H9 (cell line): Measurements from ENCODE around the gene CLSTN3. TPM values are rescaled to one million over a fixed set of nuclear protein-coding genes. Genes with fewer than 3 reads are reported as not detected.

Experiments used
- DNase-seq: peaks from one replicate; pipeline ENCODE4 v3.0.0-alpha.2; 2017
- H2AFZ ChIP-seq: one replicate; pipeline ENCODE4 v1.6.1; 2013; ENCODE audit warnings: mild to moderate bottlenecking, low read length, control low read depth, moderate library complexity
- H2AK5ac ChIP-seq: 2 replicates; pipeline ENCODE4 v1.6.1; 2013; ENCODE audit warnings: low read length, control low read depth, mixed read lengths; ENCODE audit not compliant: insufficient read length
- H2BK120ac ChIP-seq: one replicate; pipeline ENCODE4 v1.6.1; 2013; ENCODE audit warnings: low read depth, mild to moderate bottlenecking, low read length, control low read depth, inconsistent platforms; ENCODE audit not compliant: poor library complexity, severe bottlenecking
- H2BK12ac ChIP-seq: 2 replicates; pipeline ENCODE4 v1.6.1; 2013; ENCODE audit warnings: low read length, control low read depth, mixed read lengths, low read depth; ENCODE audit not compliant: insufficient read length
- H2BK15ac ChIP-seq: 2 replicates; pipeline ENCODE4 v1.6.1; 2013; ENCODE audit warnings: low read depth, low read length, control low read depth
- H2BK20ac ChIP-seq: one replicate; pipeline ENCODE4 v1.6.1; 2013; ENCODE audit warnings: low read depth, mild to moderate bottlenecking, low read length, control low read depth, inconsistent platforms; ENCODE audit not compliant: poor library complexity, severe bottlenecking
- H2BK5ac ChIP-seq: 2 replicates; pipeline ENCODE4 v1.6.1; 2013; ENCODE audit warnings: low read length, control low read depth, mixed read lengths; ENCODE audit not compliant: insufficient read length
- H3K14ac ChIP-seq: 2 replicates; pipeline ENCODE4 v1.6.1; 2013; ENCODE audit warnings: low read length, control low read depth; ENCODE audit not compliant: insufficient read depth
- H3K18ac ChIP-seq: 2 replicates; pipeline ENCODE4 v1.6.1; 2013; ENCODE audit warnings: low read depth, mild to moderate bottlenecking, mixed read lengths, low read length, control low read depth; ENCODE audit not compliant: insufficient read length
- H3K23ac ChIP-seq: 2 replicates; pipeline ENCODE4 v1.6.1; 2013; ENCODE audit warnings: low read length, control low read depth, mixed read lengths, low read depth; ENCODE audit not compliant: insufficient read length
- H3K23me2 ChIP-seq: 2 replicates; pipeline ENCODE4 v1.6.1; 2013; ENCODE audit warnings: low read depth, mild to moderate bottlenecking, mixed read lengths, low read length, control low read depth; ENCODE audit not compliant: insufficient read length, poor library complexity, severe bottlenecking
- H3K27ac ChIP-seq: 2 replicates; pipeline ENCODE4 v1.5.1; 2013; ENCODE audit warnings: low read length, control low read depth, mixed read lengths, low read depth; ENCODE audit not compliant: insufficient read length
- H3K27me3 ChIP-seq: 2 replicates; pipeline ENCODE4 v1.6.1; 2013; ENCODE audit warnings: low read length, control low read depth, inconsistent platforms; ENCODE audit not compliant: insufficient read depth
- H3K4ac ChIP-seq: 2 replicates; pipeline ENCODE4 v1.6.1; 2013; ENCODE audit warnings: low read depth, mild to moderate bottlenecking, control low read depth, inconsistent platforms, low read length, moderate library complexity
- H3K4me1 ChIP-seq: 2 replicates; pipeline ENCODE4 v1.6.1; 2013; ENCODE audit warnings: low read length, control low read depth, inconsistent platforms; ENCODE audit not compliant: insufficient read depth
- H3K4me2 ChIP-seq: 2 replicates; pipeline ENCODE4 v1.6.1; 2013; ENCODE audit warnings: low read length, control low read depth, mixed read lengths; ENCODE audit not compliant: insufficient read length, insufficient read depth
- H3K56ac ChIP-seq: 2 replicates; pipeline ENCODE4 v1.6.1; 2013; ENCODE audit warnings: low read depth, mild to moderate bottlenecking, mixed read lengths, low read length, control low read depth; ENCODE audit not compliant: insufficient read length
- H3K79me1 ChIP-seq: 2 replicates; pipeline ENCODE4 v1.6.1; 2013; ENCODE audit warnings: low read depth, mild to moderate bottlenecking, moderate library complexity, low read length, control low read depth, inconsistent platforms; ENCODE audit not compliant: insufficient read depth, poor library complexity, severe bottlenecking
- H3K79me2 ChIP-seq: 2 replicates; pipeline ENCODE4 v1.6.1; 2013; ENCODE audit warnings: low read length, control low read depth, inconsistent platforms; ENCODE audit not compliant: insufficient read depth
- H3K9ac ChIP-seq: 2 replicates; pipeline ENCODE4 v1.6.1; 2013; ENCODE audit warnings: low read length, control low read depth, mixed read lengths; ENCODE audit not compliant: insufficient read length; ENCODE audit errors: extremely low read depth
- H3K9me3 ChIP-seq: one replicate; pipeline ENCODE4 v1.6.1; 2013; ENCODE audit warnings: low read depth, low read length, inconsistent platforms; ENCODE audit not compliant: control insufficient read depth
- H3T11ph ChIP-seq: one replicate; pipeline ENCODE4 v1.6.1; 2013; ENCODE audit warnings: mild to moderate bottlenecking, low read length, control low read depth, inconsistent platforms
- H4K20me1 ChIP-seq: one replicate; pipeline ENCODE4 v1.6.1; 2013; ENCODE audit not compliant: control insufficient read depth, insufficient read length, insufficient read depth
- H4K5ac ChIP-seq: 2 replicates; pipeline ENCODE4 v1.6.1; 2013; ENCODE audit warnings: low read depth, mild to moderate bottlenecking, mixed read lengths, low read length, control low read depth; ENCODE audit not compliant: insufficient read length
- H4K8ac ChIP-seq: replicated peaks from 2 replicates; pipeline ENCODE4 v1.6.1; 2013; ENCODE audit warnings: low read length, control low read depth, mixed read lengths, low read depth; ENCODE audit not compliant: insufficient read length
- H4K91ac ChIP-seq: 2 replicates; pipeline ENCODE4 v1.6.1; 2013; ENCODE audit warnings: low read depth, mild to moderate bottlenecking, moderate library complexity, mixed read lengths, low read length, control low read depth; ENCODE audit not compliant: insufficient read length
- H3K27ac Mint-ChIP-seq, 3 experiments: 2 replicates in 2 of 3; 3 replicates in 1 of 3; pipeline ENCODE4 v1.8.0; 2020 to 2021; ENCODE audit warnings: mixed read lengths in 3 of 3, mild to moderate bottlenecking in 1 of 3, moderate library complexity in 1 of 3
- H3K27me3 Mint-ChIP-seq: 2 replicates; pipeline ENCODE4 v1.8.0; 2021; ENCODE audit warnings: low read depth, mild to moderate bottlenecking, moderate library complexity, mixed read lengths
- H3K36me3 Mint-ChIP-seq, 3 experiments: 2 replicates in 2 of 3; 3 replicates in 1 of 3; pipeline ENCODE4 v1.8.0; 2020 to 2021; ENCODE audit warnings: low read depth in 3 of 3, mixed read lengths in 3 of 3; ENCODE audit not compliant: insufficient read depth in 1 of 3
- H3K4me1 Mint-ChIP-seq, 2 experiments: 2 replicates each; pipeline ENCODE4 v1.8.0; 2020; ENCODE audit warnings: mixed read lengths in 2 of 2
- H3K4me3 Mint-ChIP-seq, 2 experiments: 2 replicates in 1 of 2; 3 replicates in 1 of 2; pipeline ENCODE4 v1.8.0; 2020 to 2021; ENCODE audit warnings: mild to moderate bottlenecking in 2 of 2, mixed read lengths in 2 of 2, moderate library complexity in 1 of 2
- H3K9me3 Mint-ChIP-seq, 2 experiments: 2 replicates in 1 of 2; 3 replicates in 1 of 2; pipeline ENCODE4 v1.8.0; 2020; ENCODE audit warnings: mild to moderate bottlenecking in 2 of 2, mixed read lengths in 2 of 2, moderate library complexity in 1 of 2
- CTCF ChIP-seq: fragments of 200-600 bp; sonication (generic); conservative IDR thresholded peaks from 3 replicates; pipeline ENCODE4 v1.8.0; 2021; ENCODE audit warnings: antibody characterized with exemption, mild to moderate bottlenecking
- WGBS: extraction: QIAGEN DNeasy Blood & Tissue Kit; methylation state at CpG from one replicate; pipeline ENCODE4 v1.1.7; 2013; ENCODE audit warnings: missing lambda C conversion rate, low lambda C conversion rate, mixed read lengths; ENCODE audit not compliant: insufficient read length; ENCODE audit errors: extremely low coverage; 5-methylcytosine and 5-hydroxymethylcytosine counted together
- total RNA-seq: library from RNA; stranded (reverse); gene quantifications from 2 replicates; pipeline ENCODE4 v1.2.1, GENCODE V29; 2021

Gene CLSTN3
- total RNA-seq, 1 experiment from 2014 or later = 26.2 TPM

GRCh38 chr12:7142056-7142644, 12.0 kb downstream of the CLSTN3 start:
- Histone ChIP-seq H3K4me2 (no peak overlapping the region), H2BK12ac (no peak overlapping the region), H3K9ac (no peak overlapping the region), H2AK5ac (no peak overlapping the region), H3T11ph (no peak overlapping the region), H2BK20ac (no peak overlapping the region), H3K18ac (no peak overlapping the region), H4K5ac (no peak overlapping the region), H2BK120ac (no peak overlapping the region), H3K23ac (no peak overlapping the region), H3K4ac (no peak overlapping the region), H4K91ac (no peak overlapping the region), H2BK5ac (no peak overlapping the region), H3K56ac (no peak overlapping the region), H3K27ac (no peak overlapping the region), H3K9me3 (no peaks in the 10 kb centered on the region), H2BK15ac (no peak overlapping the region), H3K79me2 (no peaks in the 10 kb centered on the region), H3K23me2 (no peaks in the 10 kb centered on the region), H3K14ac (no peak overlapping the region), H2AFZ (no peak overlapping the region), H3K79me1 (no peaks in the 10 kb centered on the region), H4K20me1 (no peaks in the 10 kb centered on the region), H3K4me1 (no peaks in the 10 kb centered on the region), H4K8ac (no peak overlapping the region), H3K27me3 (no peaks in the 10 kb centered on the region)
- Mint-ChIP-seq H3K36me3 (peaks cover 7 to 49% (median 21%) of the 10 kb centered on the region in 3 experiments; a peak in 6 of 7 replicates), H3K9me3 (no peaks in the 10 kb centered on the region), H3K4me1 (no peaks in the 10 kb centered on the region), H3K4me3 (no peak overlapping the region), H3K27me3 (no peaks in the 10 kb centered on the region; the same call in 1 of the 2 replicates), H3K27ac (no peak overlapping the region)
- no CpG with 5 or more reads among the region's 5 CpGs for WGBS
- DNase-seq = peak; percentile 81
- TF ChIP-seq CTCF = peak; percentile 90
